HL-60 (cell line): ENCODE data around the gene UBE2E3.

Source experiments
- CTCF ChIP-seq: IDR thresholded peaks from one replicate; pipeline ENCODE4 v1.5.1; 2011; ENCODE audit warnings: low read length, control low read depth, inconsistent platforms; ENCODE audit not compliant: insufficient read depth
- GABPA ChIP-seq: IDR thresholded peaks from 2 replicates; pipeline ENCODE4 v1.6.1; 2012; ENCODE audit warnings: low read depth
- POLR2AphosphoS5 ChIP-seq: IDR thresholded peaks from 2 replicates; pipeline ENCODE4 v1.6.1; 2012; ENCODE audit warnings: low read depth
- REST ChIP-seq: IDR thresholded peaks from 2 replicates; pipeline ENCODE4 v1.6.1; 2012; ENCODE audit warnings: low read depth; ENCODE audit not compliant: insufficient replicate concordance
- SPI1 ChIP-seq: IDR thresholded peaks from 2 replicates; pipeline ENCODE4 v1.6.1; 2012; ENCODE audit warnings: low read depth, mild to moderate bottlenecking, borderline replicate concordance

- TF ChIP-seq CTCF (no peak), REST (no peak), POLR2AphosphoS5 (no peak), GABPA (no peak), SPI1 (no peak)
Observed at GRCh38 chr2:181004647-181005325, 24.4 kb downstream of the UBE2E3 start.
